HG03060 (cell line): Measurements from ENCODE around the gene GABRA5.

Experiments
- ATAC-seq: cut with Tn5 transposase; IDR thresholded peaks from one replicate; pipeline ENCODE4 v1.9.1; 2021; ENCODE audit warnings: low read depth, moderate number of reproducible peaks; ENCODE audit not compliant: unreplicated experiment

The GABRA5 gene

DNA sequence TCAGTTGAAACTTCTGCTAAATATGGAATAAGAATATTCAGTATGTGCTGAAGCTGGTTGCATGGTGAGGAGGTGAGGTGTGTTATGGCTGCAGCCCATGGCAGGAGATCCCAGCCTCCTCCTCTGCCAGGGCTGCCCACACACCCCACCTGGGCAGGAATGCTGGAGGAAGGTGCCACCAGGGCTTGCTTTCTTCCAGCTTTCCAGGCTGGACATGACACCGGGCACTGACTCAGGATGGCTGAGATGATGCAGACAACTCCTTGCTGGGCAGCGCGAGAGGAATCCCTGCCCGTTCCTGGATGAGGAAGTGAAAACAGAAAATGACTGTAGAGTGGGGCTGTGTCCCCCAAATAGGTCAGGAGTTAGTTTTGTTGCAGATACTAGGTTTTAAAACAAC lies 118.2 kb downstream of the GABRA5 start:
- no peak for ATAC-seq

DNA sequence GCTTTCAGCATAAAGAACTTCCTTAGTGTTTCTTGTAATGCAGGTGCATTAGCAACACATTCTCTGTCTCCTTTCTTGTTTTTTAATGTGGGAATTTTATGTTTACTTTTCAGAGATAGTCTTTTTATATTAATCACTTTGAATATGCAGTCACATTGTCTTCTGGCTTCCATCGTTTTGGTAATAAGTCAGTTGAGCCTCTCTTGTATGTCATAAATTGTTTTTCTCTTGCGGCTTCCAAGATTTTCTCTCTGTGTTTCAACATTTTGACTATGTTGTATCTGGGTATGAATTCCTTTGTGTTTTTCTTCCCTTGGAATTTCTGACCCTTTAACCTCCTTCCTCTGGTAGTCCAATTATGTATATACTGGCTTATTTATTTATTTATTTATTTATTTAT lies 129.4 kb downstream of the GABRA5 start:
- no peak for ATAC-seq
